ENCODE data around the gene ATF7. TPM values are rescaled to one million over a fixed set of nuclear protein-coding genes. Genes with fewer than 3 reads are reported as not detected.
A peak's percentile ranks its signal among the peaks of the same experiment; 100 is the strongest.

Gene ATF7
- polyA plus RNA-seq, 1 experiment = 27.1 TPM

- CTCF ChIA-PET = interaction anchor here (1.7 kb wide), 1 partner anchor 36 kb away, joined by 6 read pairs; no protein-coding TSS in a partner anchor
- no peak overlapping the region for H3K4me3 ChIP-seq (ENCODE audit: low read depth, low read length)
Observed at GRCh38 chr12:53579545-53579955, 46.6 kb downstream of the ATF7 start.

GRCh38 chr12:53578783-53579182 lies 47.4 kb downstream of the ATF7 start:
- CTCF ChIA-PET = no interaction called here
- no peaks in the 10 kb centered on the region for H3K9me3 ChIP-seq (ENCODE audit: control insufficient read depth, insufficient read depth, low read length)
- no peak for TF ChIP-seq CTCF (IDR thresholded peaks at IDR 0.05; ENCODE audit: low read depth, low read length)
- H3K4me3 ChIP-seq (ENCODE audit: low read depth, low read length) = no peak overlapping the region
- POLR2A ChIA-PET = interaction anchor here (0.7 to 1.1 kb wide), 2 partner anchors 83 to 97 kb away, joined by 3 to 5 read pairs; partner anchors contain the start of gene ATP5MC2
- DNase-seq (ENCODE audit: low read depth, low spot score) = no peak
- H3K27me3 ChIP-seq (ENCODE audit: control insufficient read depth, insufficient read depth, low read length) = no peaks in the 10 kb centered on the region
- H3K27ac ChIP-seq (ENCODE audit: low read depth, low read length) = no peak overlapping the region

More at GRCh38 chr12:53579545-53579955, 46.6 kb downstream of the ATF7 start:
- no peaks in the 10 kb centered on the region for H3K9me3 ChIP-seq (ENCODE audit: control insufficient read depth, insufficient read depth, low read length)
- POLR2A ChIA-PET = no interaction called here
- TF ChIP-seq CTCF (IDR thresholded peaks at IDR 0.05; ENCODE audit: low read depth, low read length) = no peak
- H3K27ac ChIP-seq (ENCODE audit: low read depth, low read length) = no peak overlapping the region
- DNase-seq (ENCODE audit: low read depth, low spot score) = no peak
- no peaks in the 10 kb centered on the region for H3K27me3 ChIP-seq (ENCODE audit: control insufficient read depth, insufficient read depth, low read length)

GRCh38 chr12:53577941-53578352 lies 48.2 kb downstream of the ATF7 start:
- CTCF ChIA-PET = no interaction called here
- no peak for TF ChIP-seq CTCF (IDR thresholded peaks at IDR 0.05; ENCODE audit: low read depth, low read length)
- H3K27ac ChIP-seq (ENCODE audit: low read depth, low read length) = no peak overlapping the region
- no peak for DNase-seq (ENCODE audit: low read depth, low spot score)
- POLR2A ChIA-PET = interaction anchor here (0.7 to 1.1 kb wide), 2 partner anchors 84 to 98 kb away, joined by 3 to 5 read pairs; partner anchors contain the start of gene ATP5MC2
- no peak overlapping the region for H3K4me3 ChIP-seq (ENCODE audit: low read depth, low read length)
- H3K27me3 ChIP-seq (ENCODE audit: control insufficient read depth, insufficient read depth, low read length) = no peaks in the 10 kb centered on the region
- no peaks in the 10 kb centered on the region for H3K9me3 ChIP-seq (ENCODE audit: control insufficient read depth, insufficient read depth, low read length)

GRCh38 chr12:53575502-53576249 lies 50.5 kb downstream of the ATF7 start:
- ChIA-PET POLR2A (no interaction called here), CTCF (interaction anchor here (0.5 to 1.2 kb wide), 3 partner anchors 20 to 32 kb away, joined by 3 to 7 read pairs (median 5); no protein-coding TSS in a partner anchor)
- H3K9me3 ChIP-seq (ENCODE audit: control insufficient read depth, insufficient read depth, low read length) = no peaks in the 10 kb centered on the region
- peak overlapping the region; percentile 47 for H3K27ac ChIP-seq (ENCODE audit: low read depth, low read length)
- H3K27me3 ChIP-seq (ENCODE audit: control insufficient read depth, insufficient read depth, low read length) = no peaks in the 10 kb centered on the region
- no peak for TF ChIP-seq CTCF (IDR thresholded peaks at IDR 0.05; ENCODE audit: low read depth, low read length)
- no peak overlapping the region for H3K4me3 ChIP-seq (ENCODE audit: low read depth, low read length)
- DNase-seq (ENCODE audit: low read depth, low spot score) = peak; percentile 32

- no peak for DNase-seq (ENCODE audit: low read depth, low spot score)
- no peak overlapping the region for H3K27ac ChIP-seq (ENCODE audit: low read depth, low read length)
- no peak for TF ChIP-seq CTCF (IDR thresholded peaks at IDR 0.05; ENCODE audit: low read depth, low read length)
- H3K9me3 ChIP-seq (ENCODE audit: control insufficient read depth, insufficient read depth, low read length) = no peaks in the 10 kb centered on the region
- ChIA-PET POLR2A (no interaction called here), CTCF (interaction anchor here (0.8 kb wide), 1 partner anchor 103 kb away, joined by 5 read pairs; the partner anchor contains the start of gene ATP5MC2)
- no peaks in the 10 kb centered on the region for H3K27me3 ChIP-seq (ENCODE audit: control insufficient read depth, insufficient read depth, low read length)
- H3K4me3 ChIP-seq (ENCODE audit: low read depth, low read length) = no peak overlapping the region
Observed at GRCh38 chr12:53572134-53572758, 53.9 kb downstream of the ATF7 start.
